HG03175 (cell line): ENCODE measurements around the gene ZMPSTE24.

ENCODE experiments used
- ATAC-seq: cut with Tn5 transposase; IDR thresholded peaks from one replicate; pipeline ENCODE4 v1.9.1; 2021; ENCODE audit warnings: mild to moderate bottlenecking, moderate library complexity; ENCODE audit not compliant: unreplicated experiment

The ZMPSTE24 gene

GRCh38 chr1:40257313-40257687 lies 736 bp upstream of the ZMPSTE24 start:
- no peak for ATAC-seq

GRCh38 chr1:40258445-40258769 lies 371 bp downstream of the ZMPSTE24 start:
- no peak for ATAC-seq

GRCh38 chr1:40264354-40264781 lies 6.3 kb downstream of the ZMPSTE24 start:
- no peak for ATAC-seq

GRCh38 chr1:40265298-40265697 lies 7.3 kb downstream of the ZMPSTE24 start:
- ATAC-seq = no peak

GRCh38 chr1:40265919-40266318 lies 7.9 kb downstream of the ZMPSTE24 start:
- no peak for ATAC-seq

GRCh38 chr1:40266786-40267535 lies 8.9 kb downstream of the ZMPSTE24 start:
- no peak for ATAC-seq

GRCh38 chr1:40267767-40268187 lies 9.7 kb downstream of the ZMPSTE24 start:
- ATAC-seq = no peak

- ATAC-seq = no peak
These were observed 10.2 kb downstream of the ZMPSTE24 start for GRCh38 chr1:40268211-40268610.

GRCh38 chr1:40270152-40270834 lies 12.3 kb downstream of the ZMPSTE24 start:
- no peak for ATAC-seq

GRCh38 chr1:40272653-40273213 lies 14.7 kb downstream of the ZMPSTE24 start:
- ATAC-seq = no peak

- ATAC-seq = no peak
These were observed 15.6 kb downstream of the ZMPSTE24 start for GRCh38 chr1:40273547-40274166.

- no peak for ATAC-seq
These were observed 16.3 kb downstream of the ZMPSTE24 start for GRCh38 chr1:40274331-40274730.

- ATAC-seq = no peak
These were observed 18.1 kb downstream of the ZMPSTE24 start for GRCh38 chr1:40276122-40276521.

- no peak for ATAC-seq
These were observed 23.8 kb downstream of the ZMPSTE24 start for GRCh38 chr1:40281853-40282252.

GRCh38 chr1:40291293-40291692 lies 33.3 kb downstream of the ZMPSTE24 start:
- ATAC-seq = no peak

- no peak for ATAC-seq
These were observed 41.6 kb downstream of the ZMPSTE24 start for GRCh38 chr1:40299366-40300248.

- no peak for ATAC-seq
These were observed 42.2 kb downstream of the ZMPSTE24 start for GRCh38 chr1:40300249-40300567.

GRCh38 chr1:40300651-40301050 lies 42.6 kb downstream of the ZMPSTE24 start:
- no peak for ATAC-seq

GRCh38 chr1:40301066-40301465 lies 43.0 kb downstream of the ZMPSTE24 start:
- no peak for ATAC-seq

- ATAC-seq = no peak
These were observed 43.7 kb downstream of the ZMPSTE24 start for GRCh38 chr1:40301541-40302299.
